ENCODE data around the gene FGG. TPM values are rescaled to one million over a fixed set of nuclear protein-coding genes. Genes with fewer than 3 reads are reported as not detected.

FGG gene
- total and polyA plus RNA-seq, 2 of the 13 experiments (the other 11 are each of a cell fraction or from before 2014, with no cell fraction given): 1,037 to 2,423 TPM

GRCh38 chr4:154626793-154627484 lies 14.5 kb upstream of the FGG start (continued):
- TF ChIP-seq ZNF607 (CRISPR knock-in tag; IDR thresholded peaks at IDR 0.05; ENCODE audit: borderline replicate concordance): peak; percentile 65; the same call in 1 of the 2 replicates
- TF ChIP-seq, protein P1, sequence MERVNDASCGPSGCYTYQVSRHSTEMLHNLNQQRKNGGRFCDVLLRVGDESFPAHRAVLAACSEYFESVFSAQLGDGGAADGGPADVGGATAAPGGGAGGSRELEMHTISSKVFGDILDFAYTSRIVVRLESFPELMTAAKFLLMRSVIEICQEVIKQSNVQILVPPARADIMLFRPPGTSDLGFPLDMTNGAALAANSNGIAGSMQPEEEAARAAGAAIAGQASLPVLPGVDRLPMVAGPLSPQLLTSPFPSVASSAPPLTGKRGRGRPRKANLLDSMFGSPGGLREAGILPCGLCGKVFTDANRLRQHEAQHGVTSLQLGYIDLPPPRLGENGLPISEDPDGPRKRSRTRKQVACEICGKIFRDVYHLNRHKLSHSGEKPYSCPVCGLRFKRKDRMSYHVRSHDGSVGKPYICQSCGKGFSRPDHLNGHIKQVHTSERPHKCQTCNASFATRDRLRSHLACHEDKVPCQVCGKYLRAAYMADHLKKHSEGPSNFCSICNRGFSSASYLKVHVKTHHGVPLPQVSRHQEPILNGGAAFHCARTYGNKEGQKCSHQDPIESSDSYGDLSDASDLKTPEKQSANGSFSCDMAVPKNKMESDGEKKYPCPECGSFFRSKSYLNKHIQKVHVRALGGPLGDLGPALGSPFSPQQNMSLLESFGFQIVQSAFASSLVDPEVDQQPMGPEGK (CRISPR knock-in tag; IDR thresholded peaks at IDR 0.05): peak; percentile 67; the same call in 1 of the 2 replicates
- TF ChIP-seq CHD2 (IDR thresholded peaks at IDR 0.05; ENCODE audit: low read depth, low read length): 0 out of 2 replicates have a peak, but pooled peaks have one; percentile 23
- peak; percentile 41; the same call in 1 of the 2 replicates for TF ChIP-seq RXRA (CRISPR knock-in tag; IDR thresholded peaks at IDR 0.05)
- TF ChIP-seq HDAC1 (CRISPR knock-in tag; IDR thresholded peaks at IDR 0.05): peak; percentile 57
- no peak for TF ChIP-seq NR1H2 (CRISPR knock-in tag; IDR thresholded peaks at IDR 0.05; ENCODE audit: borderline replicate concordance, low read depth)
- TF ChIP-seq, protein P2, sequence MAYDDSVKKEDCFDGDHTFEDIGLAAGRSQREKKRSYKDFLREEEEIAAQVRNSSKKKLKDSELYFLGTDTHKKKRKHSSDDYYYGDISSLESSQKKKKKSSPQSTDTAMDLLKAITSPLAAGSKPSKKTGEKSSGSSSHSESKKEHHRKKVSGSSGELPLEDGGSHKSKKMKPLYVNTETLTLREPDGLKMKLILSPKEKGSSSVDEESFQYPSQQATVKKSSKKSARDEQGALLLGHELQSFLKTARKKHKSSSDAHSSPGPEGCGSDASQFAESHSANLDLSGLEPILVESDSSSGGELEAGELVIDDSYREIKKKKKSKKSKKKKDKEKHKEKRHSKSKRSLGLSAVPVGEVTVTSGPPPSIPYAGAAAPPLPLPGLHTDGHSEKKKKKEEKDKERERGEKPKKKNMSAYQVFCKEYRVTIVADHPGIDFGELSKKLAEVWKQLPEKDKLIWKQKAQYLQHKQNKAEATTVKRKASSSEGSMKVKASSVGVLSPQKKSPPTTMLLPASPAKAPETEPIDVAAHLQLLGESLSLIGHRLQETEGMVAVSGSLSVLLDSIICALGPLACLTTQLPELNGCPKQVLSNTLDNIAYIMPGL (CRISPR knock-in tag; IDR thresholded peaks at IDR 0.05; ENCODE audit: borderline replicate concordance in 1 of 2, low read depth in 1 of 2): peak; percentile 64 to 84; a peak in 2 of 4 replicates
- TF ChIP-seq ZFX (CRISPR knock-in tag; IDR thresholded peaks at IDR 0.05; ENCODE audit: low read depth): peak; percentile 63
- TF ChIP-seq ZNF567 (CRISPR knock-in tag; IDR thresholded peaks at IDR 0.05; ENCODE audit: borderline replicate concordance): no peak
- TF ChIP-seq ZNF225 (CRISPR knock-in tag; IDR thresholded peaks at IDR 0.05): 0 out of 2 replicates have a peak, but pooled peaks have one; percentile 45
- TF ChIP-seq, protein P3, sequence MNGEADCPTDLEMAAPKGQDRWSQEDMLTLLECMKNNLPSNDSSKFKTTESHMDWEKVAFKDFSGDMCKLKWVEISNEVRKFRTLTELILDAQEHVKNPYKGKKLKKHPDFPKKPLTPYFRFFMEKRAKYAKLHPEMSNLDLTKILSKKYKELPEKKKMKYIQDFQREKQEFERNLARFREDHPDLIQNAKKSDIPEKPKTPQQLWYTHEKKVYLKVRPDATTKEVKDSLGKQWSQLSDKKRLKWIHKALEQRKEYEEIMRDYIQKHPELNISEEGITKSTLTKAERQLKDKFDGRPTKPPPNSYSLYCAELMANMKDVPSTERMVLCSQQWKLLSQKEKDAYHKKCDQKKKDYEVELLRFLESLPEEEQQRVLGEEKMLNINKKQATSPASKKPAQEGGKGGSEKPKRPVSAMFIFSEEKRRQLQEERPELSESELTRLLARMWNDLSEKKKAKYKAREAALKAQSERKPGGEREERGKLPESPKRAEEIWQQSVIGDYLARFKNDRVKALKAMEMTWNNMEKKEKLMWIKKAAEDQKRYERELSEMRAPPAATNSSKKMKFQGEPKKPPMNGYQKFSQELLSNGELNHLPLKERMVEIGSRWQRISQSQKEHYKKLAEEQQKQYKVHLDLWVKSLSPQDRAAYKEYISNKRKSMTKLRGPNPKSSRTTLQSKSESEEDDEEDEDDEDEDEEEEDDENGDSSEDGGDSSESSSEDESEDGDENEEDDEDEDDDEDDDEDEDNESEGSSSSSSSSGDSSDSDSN (CRISPR knock-in tag; IDR thresholded peaks at IDR 0.05): peak; percentile 82
- TF ChIP-seq ZNF761 (CRISPR knock-in tag; conservative IDR thresholded peaks at IDR 0.05): peak; percentile 60; the same call in 1 of the 2 replicates
- peak; percentile 75 for TF ChIP-seq ZBTB33 (CRISPR knock-in tag; IDR thresholded peaks at IDR 0.05)
- TF ChIP-seq, protein P4, sequence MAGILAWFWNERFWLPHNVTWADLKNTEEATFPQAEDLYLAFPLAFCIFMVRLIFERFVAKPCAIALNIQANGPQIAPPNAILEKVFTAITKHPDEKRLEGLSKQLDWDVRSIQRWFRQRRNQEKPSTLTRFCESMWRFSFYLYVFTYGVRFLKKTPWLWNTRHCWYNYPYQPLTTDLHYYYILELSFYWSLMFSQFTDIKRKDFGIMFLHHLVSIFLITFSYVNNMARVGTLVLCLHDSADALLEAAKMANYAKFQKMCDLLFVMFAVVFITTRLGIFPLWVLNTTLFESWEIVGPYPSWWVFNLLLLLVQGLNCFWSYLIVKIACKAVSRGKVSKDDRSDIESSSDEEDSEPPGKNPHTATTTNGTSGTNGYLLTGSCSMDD (CRISPR knock-in tag; IDR thresholded peaks at IDR 0.05): no peak

Data from HepG2 (cell line).